Cortex of kidney (tissue), 1 donor: ENCODE measurements around the gene KIAA1671.

Source experiments
- DNase-seq: peaks from one replicate; lab custom pipeline; 2025; lab: John Stamatoyannopoulos, UW

The KIAA1671 gene

DNA sequence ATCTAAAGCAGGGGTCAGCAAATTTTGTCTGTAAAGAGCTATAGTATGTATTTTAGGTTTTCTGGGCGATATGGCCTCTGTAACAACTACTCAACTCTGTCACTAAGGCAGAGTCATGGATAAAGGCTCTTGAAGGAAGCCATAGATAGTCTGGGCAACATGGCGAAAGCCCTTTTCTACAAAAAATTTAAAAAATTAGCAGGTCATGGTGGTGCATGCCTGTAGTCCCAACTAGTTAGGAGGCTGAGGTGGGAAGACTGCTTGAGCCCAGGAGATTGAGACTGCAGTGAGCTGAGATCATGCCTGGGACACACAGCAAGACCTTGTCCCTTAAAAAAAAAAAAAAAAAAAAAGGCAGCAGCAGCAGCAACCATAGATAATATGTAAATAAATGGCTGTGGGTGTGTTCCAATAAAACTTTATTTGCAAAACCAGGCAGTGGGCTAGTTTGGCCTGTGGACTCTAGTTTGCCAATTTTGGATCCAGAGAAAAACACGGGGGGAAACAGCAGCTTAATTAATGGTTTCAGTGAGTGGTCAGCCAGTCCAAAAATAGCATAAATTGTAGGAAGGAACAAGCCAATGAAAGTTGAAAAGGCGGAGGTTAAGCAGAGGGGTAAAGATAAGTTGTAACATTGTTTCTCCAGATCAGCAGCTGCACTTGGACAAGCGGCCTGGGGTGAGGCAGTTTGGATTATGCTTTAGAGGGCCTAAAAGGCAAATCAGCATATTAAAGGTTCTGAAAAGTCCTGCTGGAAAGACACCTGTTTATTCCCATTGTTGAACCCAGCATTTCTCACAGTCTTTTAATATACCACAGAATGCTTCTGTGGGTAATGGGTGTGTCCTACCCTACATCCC is 62.6 kb downstream of the KIAA1671 start:
- DNase-seq, result no peak

DNA sequence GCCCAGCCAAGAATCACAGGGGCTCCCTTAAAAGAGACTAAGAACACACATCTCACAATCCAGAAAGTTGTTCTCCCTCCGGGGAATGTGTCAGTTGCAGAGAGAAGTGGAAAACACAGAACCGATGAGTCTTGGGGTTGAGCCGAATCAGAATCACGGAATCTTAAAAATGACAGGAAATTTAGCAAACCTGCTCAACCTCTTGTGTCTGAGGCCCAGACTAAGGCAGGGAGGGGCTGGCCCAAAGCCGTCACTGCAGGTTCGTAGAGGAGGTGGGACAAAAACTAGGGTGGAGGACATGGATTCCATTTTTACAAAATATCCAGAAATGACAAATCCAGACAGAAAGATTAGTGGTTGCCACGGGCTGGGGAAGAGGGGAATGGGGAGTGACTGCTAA is 63.8 kb downstream of the KIAA1671 start:
- no peak for DNase-seq

GRCh38 chr22:25018009-25018408 is 65.5 kb downstream of the KIAA1671 start:
- no peak for DNase-seq

DNA sequence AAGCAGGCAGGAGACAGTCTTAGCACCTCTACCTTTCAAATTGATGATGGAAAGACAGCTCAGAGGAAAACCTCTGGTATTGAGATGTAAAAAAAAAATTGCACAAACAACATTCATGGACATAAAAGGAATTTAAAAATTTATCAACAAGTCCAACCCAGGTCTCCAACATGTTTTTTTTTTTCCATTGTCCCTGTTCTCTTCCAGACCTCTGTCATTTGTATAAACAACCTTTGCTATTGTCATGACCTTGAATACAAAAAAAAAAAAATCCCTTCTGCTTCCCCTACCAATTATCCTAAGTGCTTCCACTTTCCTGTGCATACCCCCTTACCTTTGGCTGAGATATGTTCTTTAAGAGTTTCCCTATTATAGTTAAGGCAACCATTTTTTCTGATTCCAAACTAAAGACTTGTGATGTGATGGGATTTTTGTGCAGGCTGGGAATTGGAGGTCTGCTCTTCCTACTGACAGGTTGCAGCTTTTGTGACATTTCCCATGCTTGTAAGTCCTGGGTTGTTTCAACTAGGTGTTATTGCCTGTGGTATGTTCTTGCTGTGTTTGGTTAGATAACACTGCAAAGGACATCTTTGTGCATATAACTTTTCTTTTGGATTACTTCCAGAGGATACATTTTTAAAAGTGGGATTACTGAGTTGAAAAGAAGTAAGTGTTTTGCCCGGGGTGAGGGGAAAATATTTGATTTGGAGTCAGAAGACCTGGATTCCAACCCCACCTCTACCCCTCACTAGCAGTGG is 67.1 kb downstream of the KIAA1671 start:
- no peak for DNase-seq

GRCh38 chr22:25021409-25021808 is 68.9 kb downstream of the KIAA1671 start:
- DNase-seq, result no peak

- DNase-seq, result no peak
These were observed 69.6 kb downstream of the KIAA1671 start for GRCh38 chr22:25021976-25022711.

GRCh38 chr22:25023879-25024278 is 71.4 kb downstream of the KIAA1671 start:
- no peak for DNase-seq

GRCh38 chr22:25024895-25025294 is 72.4 kb downstream of the KIAA1671 start:
- no peak for DNase-seq

- no peak for DNase-seq
These were observed 73.2 kb downstream of the KIAA1671 start for GRCh38 chr22:25025491-25026400.

GRCh38 chr22:25027043-25027906 is 74.8 kb downstream of the KIAA1671 start:
- DNase-seq, result no peak

- DNase-seq, result no peak
These were observed 75.7 kb downstream of the KIAA1671 start for GRCh38 chr22:25027959-25028840.

DNA sequence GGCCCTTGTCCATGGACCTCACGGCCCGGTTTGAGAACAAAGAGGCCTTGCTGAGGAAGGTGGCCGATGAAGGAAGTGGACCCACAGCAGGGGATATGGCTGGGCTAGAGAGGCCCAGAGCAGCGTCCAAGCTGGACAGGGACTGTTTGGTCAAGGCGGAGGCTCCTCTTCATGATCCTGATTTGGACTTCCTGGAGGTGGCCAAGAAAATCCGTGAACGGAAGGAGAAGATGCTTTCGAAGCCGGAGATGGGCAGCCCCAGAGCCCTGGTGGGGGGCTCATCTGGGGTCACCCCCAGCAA is 76.3 kb downstream of the KIAA1671 start:
- no peak for DNase-seq

DNA sequence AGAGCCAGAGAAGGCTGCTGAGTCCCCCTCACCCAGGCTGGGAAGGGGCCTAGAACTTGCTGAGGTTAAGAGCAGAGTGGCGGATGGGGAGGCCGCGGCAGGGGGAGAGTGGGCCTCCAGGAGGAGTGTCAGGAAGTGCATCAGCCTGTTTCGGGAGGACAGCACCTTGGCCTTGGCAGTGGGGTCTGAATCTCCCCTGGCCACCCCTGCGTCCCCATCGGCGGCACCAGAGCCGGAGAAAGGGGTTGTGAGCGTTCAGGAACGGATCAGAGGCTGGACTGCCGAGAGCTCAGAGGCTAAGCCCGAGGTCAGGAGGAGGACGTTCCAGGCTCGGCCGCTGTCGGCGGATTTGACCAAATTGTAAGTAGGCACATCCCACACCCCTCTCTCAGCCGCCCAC is 76.7 kb downstream of the KIAA1671 start:
- no peak for DNase-seq

DNA sequence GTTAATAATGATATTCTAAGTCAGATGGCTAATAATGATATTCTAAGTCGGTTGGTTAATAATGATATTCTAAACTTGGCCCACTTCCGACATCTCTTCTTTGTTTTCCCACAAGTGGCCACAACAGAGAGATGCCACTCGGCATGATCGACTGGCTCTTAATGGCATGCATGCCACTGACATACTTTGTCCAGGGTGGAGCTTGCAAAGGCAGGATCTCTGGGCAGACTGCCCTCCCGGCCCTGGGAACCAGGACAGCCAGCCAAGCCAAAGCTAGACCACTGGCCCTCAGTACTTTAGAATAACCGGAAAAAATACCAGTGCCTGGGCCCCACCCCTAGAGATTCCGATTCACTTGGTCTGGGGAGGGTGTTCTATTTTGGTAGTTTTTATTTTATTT is 78.1 kb downstream of the KIAA1671 start:
- no peak for DNase-seq

DNA sequence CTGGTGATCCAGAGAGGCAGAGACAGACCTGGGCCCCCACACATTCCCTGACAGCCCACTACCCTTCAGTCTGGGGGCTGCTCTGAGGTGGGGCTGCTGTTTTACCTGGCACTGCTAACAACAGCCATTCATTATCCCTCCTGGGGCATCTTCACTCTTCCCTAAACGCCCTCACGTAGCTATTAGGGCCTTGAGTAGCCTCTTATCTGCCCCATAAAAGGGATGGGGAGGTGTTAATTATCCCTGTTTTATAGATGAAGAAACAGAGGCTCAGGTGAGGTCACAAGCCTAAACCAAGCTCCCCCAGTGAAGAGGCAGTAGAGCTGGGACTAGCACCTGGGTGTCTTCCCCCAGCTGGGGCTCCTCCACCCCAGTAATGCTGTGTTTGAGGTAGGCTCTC is 79.5 kb downstream of the KIAA1671 start:
- no peak for DNase-seq

GRCh38 chr22:25035715-25036114 is 83.2 kb downstream of the KIAA1671 start:
- no peak for DNase-seq

DNA sequence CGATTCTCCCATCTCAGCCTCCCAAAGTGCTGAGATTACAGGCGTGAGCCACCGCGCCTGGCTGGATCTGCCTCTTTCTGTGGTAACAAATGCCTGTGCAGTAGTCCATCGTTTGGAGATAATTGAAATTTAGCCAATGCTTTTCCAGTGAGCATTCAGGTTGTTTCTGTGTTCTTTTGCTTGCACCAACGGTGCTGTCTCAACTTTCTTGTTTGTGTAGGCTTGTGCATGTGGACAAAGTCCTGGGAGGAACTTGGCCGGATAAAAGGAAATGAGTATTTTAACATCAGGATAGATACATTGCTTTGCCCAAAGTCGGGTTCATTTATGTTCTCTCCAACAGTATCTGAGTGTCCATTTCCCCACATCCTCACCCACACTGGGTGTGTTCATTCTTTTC is 85.7 kb downstream of the KIAA1671 start:
- DNase-seq, result no peak

DNA sequence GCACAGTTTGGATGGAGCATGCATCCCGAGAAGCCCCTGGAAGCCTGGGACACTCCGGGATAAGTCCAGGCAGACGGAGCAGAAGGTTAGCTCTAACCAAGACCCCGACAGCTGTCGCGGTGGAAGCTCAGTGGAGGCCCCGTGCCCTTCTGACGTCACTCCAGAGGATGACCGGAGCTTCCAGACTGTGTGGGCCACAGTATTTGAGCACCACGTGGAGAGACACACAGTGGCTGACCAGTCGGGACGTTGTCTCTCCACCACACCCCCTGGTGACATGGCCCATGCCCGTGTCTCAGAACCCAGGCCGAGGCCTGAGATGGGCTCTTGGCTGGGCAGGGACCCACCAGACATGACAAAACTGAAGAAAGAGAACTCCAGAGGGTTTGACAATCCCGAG is 86.3 kb downstream of the KIAA1671 start:
- no peak for DNase-seq

GRCh38 chr22:25039255-25039654 is 86.7 kb downstream of the KIAA1671 start:
- no peak for DNase-seq

DNA sequence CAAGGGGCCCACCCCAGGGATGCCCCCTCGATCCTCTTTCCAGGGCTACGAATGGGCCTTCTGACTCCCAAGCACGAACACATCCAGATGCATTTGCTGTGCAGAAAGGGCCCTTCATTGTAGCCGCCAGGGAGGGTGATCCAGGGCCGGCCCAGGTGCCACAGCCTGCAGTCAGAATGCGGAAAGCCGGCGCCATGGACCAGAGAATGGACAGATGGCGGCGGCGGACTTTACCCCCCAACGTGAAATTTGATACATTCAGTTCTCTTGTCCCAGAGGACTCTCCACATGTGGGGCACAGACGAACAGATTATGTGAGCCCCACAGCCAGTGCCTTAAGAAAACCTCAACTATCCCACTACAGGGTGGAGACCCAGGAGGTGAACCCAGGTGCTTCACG is 87.2 kb downstream of the KIAA1671 start:
- no peak for DNase-seq
